A673 (cell line): ENCODE measurements around the gene CES5A.

ENCODE experiments used
- CTCF ChIP-seq: fragments of 300-800, 200-600 bp; sonication (generic); conservative IDR thresholded peaks from 2 replicates; pipeline ENCODE4 v1.5.1; 2017; ENCODE audit warnings: low read depth, mild to moderate bottlenecking, antibody characterized with exemption, low read length, moderate library complexity, mixed read lengths
- EZH2 ChIP-seq: fragments of 200-600 bp; sonication (generic); IDR thresholded peaks from 2 replicates; pipeline ENCODE4 v1.6.1; 2017; ENCODE audit warnings: borderline replicate concordance, low read depth, mild to moderate bottlenecking, mixed read lengths, antibody characterized with exemption, low read length; ENCODE audit not compliant: poor library complexity, severe bottlenecking

GRCh38 chr16:55909876-55910275 is 34.7 kb upstream of the CES5A start:
- TF ChIP-seq CTCF (no peak), EZH2 (no peak)
